Measurements from ENCODE around the gene PTPN12.
"Not testable (repeated sequence)": the region's sequence is repeated elsewhere in the genome, so short reads cannot be mapped to it uniquely, and the experiment has no call there.

PTPN12 gene

DNA sequence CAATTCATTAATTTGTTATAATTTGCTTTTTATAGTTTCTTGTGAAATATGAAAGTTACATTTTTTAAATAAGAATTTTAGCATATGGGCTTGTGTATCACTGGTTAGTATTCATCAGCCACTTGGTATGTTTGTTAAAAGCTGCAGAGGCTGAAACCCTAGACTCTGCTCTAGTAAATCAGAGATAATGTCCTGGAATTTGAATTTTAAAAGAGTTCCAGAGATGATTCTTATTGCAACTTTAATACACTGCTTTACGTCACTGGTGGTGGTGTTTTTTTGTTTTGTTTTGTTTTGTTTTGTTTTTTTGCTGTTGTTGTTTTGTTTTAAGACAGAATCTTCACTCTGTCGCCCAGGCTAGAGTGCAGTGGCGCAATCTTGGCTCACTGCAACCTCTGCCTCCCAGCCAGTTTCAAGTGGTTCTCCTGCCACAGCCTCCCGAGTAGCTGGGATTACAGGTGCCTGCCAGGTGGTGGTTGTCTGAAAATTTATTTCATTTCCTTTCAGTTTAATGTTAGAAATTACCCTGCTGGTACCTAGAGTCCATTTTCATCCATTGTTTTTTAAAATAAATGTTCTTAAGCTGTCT lies 43.8 kb downstream of the PTPN12 start:
- DNase-seq = no peak

DNA sequence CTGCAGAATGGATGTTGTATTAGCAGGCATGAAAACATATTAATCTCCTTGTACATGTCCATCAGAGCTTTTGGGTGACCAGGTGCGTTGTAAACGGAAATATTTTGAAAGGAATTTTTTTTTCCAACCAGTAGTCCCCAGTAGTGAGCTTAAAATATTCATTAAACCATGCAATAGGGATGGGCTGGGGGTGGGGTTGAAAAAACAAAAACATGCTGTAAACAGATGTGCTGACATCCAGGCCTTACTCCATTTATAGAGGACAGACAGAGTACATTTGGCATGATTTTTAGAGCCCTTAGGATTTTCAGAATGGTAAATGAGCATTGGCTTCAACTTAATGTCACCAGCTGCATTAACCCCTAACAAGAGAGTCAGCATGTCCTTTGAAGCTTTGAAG lies 50.2 kb downstream of the PTPN12 start:
- no peak for DNase-seq

DNA sequence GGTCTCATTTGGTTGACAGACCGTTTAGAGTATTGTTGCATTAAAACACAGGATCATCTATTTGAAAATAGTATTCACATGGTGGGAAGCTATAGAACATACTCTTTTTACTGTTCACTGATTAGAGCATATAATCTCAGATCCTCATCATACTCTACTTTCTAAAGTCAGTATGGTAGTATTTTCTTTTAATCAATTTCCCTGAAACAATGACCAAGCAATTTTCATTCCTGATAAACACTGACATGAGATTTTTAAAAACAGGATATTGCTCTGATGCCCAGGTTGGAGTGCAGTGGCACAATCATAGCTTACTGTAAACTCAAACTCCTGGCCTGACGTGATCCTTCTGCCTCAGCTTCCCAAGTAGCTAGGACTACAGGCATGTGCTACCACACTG lies 63.9 kb downstream of the PTPN12 start:
- DNase-seq = no peak

GRCh38 chr7:77606562-77606961 lies 69.5 kb downstream of the PTPN12 start:
- no peak for DNase-seq

- no peak for DNase-seq
Measured at GRCh38 chr7:77619314-77619713, 82.2 kb downstream of the PTPN12 start.

DNA sequence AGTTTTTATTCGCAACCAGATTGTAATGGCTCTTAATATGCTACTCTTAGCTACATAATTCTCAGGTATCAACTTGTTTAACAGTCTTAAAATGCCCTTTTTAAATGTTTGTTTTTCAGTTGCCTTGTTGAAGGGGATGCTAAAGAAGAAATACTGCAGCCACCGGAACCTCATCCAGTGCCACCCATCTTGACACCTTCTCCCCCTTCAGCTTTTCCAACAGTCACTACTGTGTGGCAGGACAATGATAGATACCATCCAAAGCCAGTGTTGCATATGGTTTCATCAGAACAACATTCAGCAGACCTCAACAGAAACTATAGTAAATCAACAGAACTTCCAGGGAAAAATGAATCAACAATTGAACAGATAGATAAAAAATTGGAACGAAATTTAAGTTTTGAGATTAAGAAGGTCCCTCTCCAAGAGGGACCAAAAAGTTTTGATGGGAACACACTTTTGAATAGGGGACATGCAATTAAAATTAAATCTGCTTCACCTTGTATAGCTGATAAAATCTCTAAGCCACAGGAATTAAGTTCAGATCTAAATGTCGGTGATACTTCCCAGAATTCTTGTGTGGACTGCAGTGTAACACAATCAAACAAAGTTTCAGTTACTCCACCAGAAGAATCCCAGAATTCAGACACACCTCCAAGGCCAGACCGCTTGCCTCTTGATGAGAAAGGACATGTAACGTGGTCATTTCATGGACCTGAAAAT lies 89.7 kb downstream of the PTPN12 start:
- no peak for DNase-seq

GRCh38 chr7:77627309-77627676 lies 90.2 kb downstream of the PTPN12 start:
- DNase-seq = no peak

GRCh38 chr7:77629797-77630196 lies 92.7 kb downstream of the PTPN12 start:
- DNase-seq = no peak

- DNase-seq = no peak
Measured at GRCh38 chr7:77631820-77632219, 94.7 kb downstream of the PTPN12 start.

DNA sequence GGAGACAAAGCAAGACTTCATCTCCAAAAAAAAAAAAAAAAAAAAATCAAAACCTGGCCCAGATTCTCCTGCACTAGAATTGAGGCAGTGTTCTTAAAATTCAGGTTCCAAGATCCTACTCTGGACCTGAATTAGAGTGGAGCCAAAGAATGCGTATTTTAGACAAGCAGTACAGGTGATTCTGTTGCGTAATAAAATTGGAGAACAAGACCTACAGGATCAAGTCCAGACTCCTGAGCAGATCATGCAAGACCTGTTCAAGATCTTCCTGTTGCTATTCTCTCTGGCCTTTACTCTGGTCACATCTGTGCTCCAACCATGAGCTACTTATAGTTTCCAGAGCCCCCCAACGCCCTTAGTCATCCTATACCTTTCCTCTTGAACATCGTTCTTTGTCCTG lies 107.7 kb downstream of the PTPN12 start:
- DNase-seq = no peak

- DNase-seq = no peak
Measured at GRCh38 chr7:77648742-77649338, 111.7 kb downstream of the PTPN12 start.

GRCh38 chr7:77649716-77650349 lies 112.7 kb downstream of the PTPN12 start:
- no peak for DNase-seq

- DNase-seq = peak; percentile 38
Measured at GRCh38 chr7:77651575-77652162, 114.6 kb downstream of the PTPN12 start.

GRCh38 chr7:77652826-77653225 lies 115.7 kb downstream of the PTPN12 start:
- DNase-seq = not testable (repeated sequence)

- DNase-seq = peak; percentile 16
Measured at GRCh38 chr7:77653572-77653971, 116.5 kb downstream of the PTPN12 start.

DNA sequence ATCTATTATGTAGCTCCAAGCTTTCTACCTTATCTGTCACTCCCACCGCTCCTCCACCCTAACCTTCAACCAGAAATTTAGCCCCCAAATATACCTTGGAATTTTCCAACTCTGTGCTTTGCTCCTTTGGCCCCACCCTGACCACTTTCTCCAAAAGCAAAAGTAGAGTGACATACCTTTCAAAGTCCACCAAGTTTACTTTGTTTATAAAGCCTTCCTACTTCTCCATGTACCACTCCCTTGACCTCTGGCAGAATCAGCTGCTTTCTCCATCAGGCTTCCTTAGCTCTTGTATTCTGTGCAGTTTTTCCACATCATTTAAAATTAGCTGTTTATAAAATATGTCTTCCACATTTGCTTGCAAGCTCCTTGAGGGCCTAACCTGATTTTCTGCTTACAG lies 118.3 kb downstream of the PTPN12 start:
- no peak for DNase-seq

GRCh38 chr7:77655836-77656455 lies 118.9 kb downstream of the PTPN12 start:
- no peak for DNase-seq

DNA sequence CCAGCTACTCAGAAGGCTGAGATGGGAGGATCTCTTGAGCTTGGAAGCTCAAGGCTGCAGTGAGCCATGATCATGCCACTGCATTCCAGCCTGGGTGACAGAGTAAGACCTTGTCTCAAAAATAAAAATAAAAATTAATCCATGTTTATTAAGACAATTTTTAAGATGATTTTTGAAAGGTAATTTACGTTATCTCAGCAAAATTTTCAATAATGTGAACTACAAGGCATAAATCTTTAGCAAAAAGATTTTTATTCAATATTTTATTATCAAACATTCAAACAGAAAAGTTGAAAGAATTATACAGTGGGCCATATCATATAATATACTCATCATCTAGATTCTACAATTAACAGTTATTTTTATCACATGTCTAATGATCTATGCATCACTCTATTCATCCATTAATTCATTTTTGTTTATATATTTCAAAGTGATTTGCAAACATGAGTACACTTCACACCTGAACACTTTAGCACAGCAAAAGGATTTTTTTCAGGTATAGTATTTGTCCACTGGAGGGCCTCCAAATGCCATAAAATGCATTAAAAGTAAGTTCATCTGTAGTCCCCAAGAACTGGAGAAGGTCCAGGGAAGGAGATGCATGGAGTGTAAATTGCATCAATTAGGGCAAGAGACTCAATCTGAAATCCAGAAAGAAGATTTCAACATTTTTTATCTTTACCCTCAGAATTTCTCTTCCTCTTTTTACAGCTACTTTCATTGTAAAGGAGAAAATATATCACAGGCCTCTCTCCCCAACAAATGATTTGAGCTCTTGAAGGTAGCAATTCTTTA lies 120.5 kb downstream of the PTPN12 start:
- peak; percentile 69 for DNase-seq

GRCh38 chr7:77658928-77659327 lies 121.8 kb downstream of the PTPN12 start:
- DNase-seq = no peak

GRCh38 chr7:77661816-77662215 lies 124.7 kb downstream of the PTPN12 start:
- DNase-seq = no peak

DNA sequence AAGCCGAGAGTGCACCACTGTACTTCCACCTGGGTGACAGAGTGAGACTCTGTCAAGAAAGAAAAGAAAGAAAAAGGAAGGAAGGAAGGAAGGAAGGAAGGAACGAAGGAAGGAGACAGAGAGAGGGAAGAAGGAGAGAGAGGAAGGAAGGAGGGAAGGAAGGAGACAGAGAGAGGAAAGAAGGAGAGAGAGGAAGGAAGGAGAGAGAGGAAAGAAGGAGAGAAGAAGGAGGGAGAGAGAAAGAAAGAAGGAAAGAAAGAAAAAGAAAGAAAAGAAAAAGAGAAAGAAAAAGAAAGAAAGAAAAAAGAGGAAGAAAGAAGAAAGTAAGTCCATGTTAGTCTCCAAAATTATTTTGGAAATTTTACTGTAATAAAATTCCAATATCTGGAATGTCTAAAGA lies 125.8 kb downstream of the PTPN12 start:
- DNase-seq = no peak

- DNase-seq = no peak
Measured at GRCh38 chr7:77664715-77665114, 127.6 kb downstream of the PTPN12 start.

Data from NCI-H2171 treated with DMSO at 0.1 percent for 48 hours (cell line).